HG02798 (cell line): ENCODE data around the gene PDXDC1.
"Not testable (repeated sequence)": the region's sequence is repeated elsewhere in the genome, so short reads cannot be mapped to it uniquely, and the experiment has no call there.

Experiments
- ATAC-seq: cut with Tn5 transposase; IDR thresholded peaks from one replicate; pipeline ENCODE4 v1.9.1; 2021; ENCODE audit warnings: mild to moderate bottlenecking; ENCODE audit not compliant: unreplicated experiment, poor library complexity

PDXDC1 gene

GRCh38 chr16:15144781-15145417 is 170.1 kb downstream of the PDXDC1 start:
- ATAC-seq: not testable (repeated sequence)

DNA sequence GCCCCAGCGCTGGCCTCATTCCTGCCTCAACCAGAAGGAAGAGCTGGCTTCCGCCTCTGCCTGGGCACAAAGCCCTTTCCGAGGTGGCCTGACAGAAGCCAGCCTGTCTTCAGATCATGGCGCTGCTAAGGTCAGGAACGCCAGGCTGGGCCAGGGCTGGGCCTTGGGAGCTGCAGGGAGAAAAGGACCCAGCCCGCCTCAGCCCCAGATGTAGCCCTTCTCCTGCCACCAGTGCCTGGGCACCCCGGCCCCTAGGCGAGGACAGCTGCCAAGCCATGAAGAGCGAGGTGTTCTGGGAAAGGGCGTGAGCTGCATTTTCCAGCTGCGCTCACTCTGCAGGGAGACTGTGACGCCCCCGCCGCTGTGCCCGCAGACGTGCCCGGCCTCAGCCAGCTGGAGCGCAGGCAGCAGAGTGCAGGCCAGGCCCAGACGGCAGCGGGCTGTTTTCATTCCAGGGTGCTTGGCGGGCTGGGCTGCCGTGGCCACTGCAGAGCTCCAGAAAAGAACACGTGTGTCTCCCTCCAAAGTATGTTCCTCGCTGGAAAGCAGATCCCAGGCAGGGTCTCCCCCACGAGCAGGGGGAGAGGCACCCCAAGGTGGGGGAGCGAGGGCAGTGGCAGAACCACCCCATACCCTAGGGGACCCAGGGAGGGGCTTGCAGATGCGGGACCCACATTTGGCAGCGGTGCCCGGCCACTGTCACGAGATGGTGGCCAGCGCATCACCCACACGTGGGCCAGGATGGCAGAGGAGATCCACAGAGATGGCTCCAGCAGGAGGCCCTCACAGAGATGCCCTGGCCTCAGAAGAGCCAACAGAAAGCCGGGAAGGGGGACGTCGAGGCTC is 170.8 kb downstream of the PDXDC1 start:
- not testable (repeated sequence) for ATAC-seq

GRCh38 chr16:15146264-15146662 is 171.4 kb downstream of the PDXDC1 start:
- ATAC-seq: not testable (repeated sequence)

GRCh38 chr16:15148831-15149230 is 174.0 kb downstream of the PDXDC1 start:
- not testable (repeated sequence) for ATAC-seq

GRCh38 chr16:15149260-15149659 is 174.4 kb downstream of the PDXDC1 start:
- ATAC-seq: not testable (repeated sequence)

DNA sequence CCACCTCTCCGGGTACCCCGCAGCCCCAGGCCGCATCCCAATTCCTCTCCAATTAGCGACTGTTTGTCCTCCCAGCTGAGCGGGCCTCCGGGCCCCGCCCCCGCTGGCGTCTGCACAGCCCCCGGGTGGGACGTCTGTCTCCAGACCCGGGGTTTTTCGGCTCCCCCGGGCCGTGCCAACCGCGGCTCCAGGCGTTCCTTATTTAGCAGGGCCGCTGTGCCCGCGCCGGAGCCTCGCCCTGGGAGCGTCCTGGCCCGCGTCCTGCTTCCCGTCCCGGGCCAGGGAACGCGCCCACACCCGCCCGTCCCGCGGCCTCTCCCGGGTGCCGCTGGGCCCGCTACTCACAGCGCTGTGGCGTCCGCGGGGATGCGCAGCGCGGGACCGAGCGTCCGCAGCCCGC is 179.2 kb downstream of the PDXDC1 start:
- not testable (repeated sequence) for ATAC-seq

GRCh38 chr16:15154650-15155562 is 180.1 kb downstream of the PDXDC1 start:
- peak; percentile 82 for ATAC-seq

- ATAC-seq: not testable (repeated sequence)
Observed at GRCh38 chr16:15157644-15158043, 182.8 kb downstream of the PDXDC1 start.

DNA sequence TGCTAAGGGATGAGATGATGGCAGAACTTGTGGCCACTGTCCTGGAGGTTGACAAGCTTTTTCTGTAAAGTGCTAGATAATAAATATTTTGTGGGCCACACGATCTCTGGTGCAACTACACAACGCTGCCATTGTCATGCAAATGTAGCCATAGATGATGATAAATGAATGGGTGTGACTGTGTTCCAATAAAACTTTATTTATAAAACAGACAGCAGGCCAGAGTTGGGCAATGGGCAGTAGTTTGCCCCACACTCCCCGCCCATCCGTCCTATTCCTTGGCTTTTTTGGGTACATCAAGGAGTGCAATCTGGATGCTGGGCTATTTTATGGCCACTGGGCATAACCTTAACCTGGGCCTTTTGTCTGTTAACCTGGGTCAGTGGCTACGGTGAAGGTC is 184.8 kb downstream of the PDXDC1 start:
- not testable (repeated sequence) for ATAC-seq

- ATAC-seq: not testable (repeated sequence)
Observed at GRCh38 chr16:15160571-15160970, 185.7 kb downstream of the PDXDC1 start.

- not testable (repeated sequence) for ATAC-seq
Observed at GRCh38 chr16:15163055-15163454, 188.2 kb downstream of the PDXDC1 start.

- ATAC-seq: not testable (repeated sequence)
Observed at GRCh38 chr16:15166177-15166576, 191.4 kb downstream of the PDXDC1 start.

GRCh38 chr16:15168303-15168702 is 193.5 kb downstream of the PDXDC1 start:
- not testable (repeated sequence) for ATAC-seq

DNA sequence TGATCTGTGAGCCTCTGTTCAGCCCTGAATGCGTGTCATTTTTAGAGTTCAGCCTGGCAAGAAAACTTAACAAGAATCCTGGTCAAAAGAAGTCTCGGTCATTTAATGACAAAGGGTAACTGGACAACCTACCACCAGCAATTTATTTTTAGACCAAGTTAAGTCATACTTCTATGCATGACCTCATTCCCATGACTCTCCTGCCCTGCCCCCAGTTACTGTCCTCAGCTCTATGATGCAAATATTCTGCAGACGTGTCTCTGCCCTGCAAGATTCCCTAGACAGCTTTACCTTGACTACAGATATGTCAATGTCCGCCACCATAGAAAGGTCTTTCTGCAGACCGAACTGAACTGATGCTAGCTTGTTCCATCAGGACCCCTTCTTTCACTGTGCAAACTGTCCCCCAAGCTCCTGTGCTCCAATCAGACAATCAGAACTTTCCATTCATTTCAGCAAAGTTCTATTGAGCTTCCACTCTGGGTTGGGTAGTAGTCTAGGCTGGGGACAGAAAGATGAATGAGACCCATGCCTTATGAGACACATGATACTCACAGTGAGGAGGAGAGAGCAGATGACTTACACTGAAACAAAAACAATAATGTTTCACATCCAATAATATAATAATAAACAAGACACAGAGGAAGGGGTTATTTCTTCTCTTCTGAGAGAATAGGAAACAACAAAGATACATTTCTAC is 194.3 kb downstream of the PDXDC1 start:
- not testable (repeated sequence) for ATAC-seq

DNA sequence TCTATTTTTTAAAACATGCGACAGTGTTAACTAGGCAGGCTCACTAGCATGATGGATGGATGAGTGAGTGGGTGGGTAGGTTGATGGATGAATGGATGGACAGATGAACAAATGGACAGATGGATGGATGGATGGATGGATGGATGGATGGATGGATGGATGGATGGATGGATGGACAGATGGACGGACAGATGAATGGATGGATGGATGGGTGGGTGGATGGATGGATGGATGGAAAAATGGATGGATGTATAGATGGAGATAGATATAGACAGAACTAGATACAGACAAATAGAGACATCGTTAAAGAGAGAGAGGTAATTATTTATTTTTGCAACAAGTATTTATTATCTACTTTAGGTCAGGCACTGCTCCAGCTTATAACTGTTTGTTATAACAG is 205.1 kb downstream of the PDXDC1 start:
- not testable (repeated sequence) for ATAC-seq

GRCh38 chr16:15180946-15181345 is 206.1 kb downstream of the PDXDC1 start:
- not testable (repeated sequence) for ATAC-seq

GRCh38 chr16:15184000-15184399 is 209.2 kb downstream of the PDXDC1 start:
- ATAC-seq: not testable (repeated sequence)
